ENCODE results near the gene KIF21A. TPM values are rescaled to one million over a fixed set of nuclear protein-coding genes. Genes with fewer than 3 reads are reported as not detected.

The KIF21A gene
- total RNA-seq, 1 experiment from 2014 or later = 29.1 TPM

- TF ChIP-seq POLR2AphosphoS5 (IDR thresholded peaks at IDR 0.05; ENCODE audit: low read depth, low read length) = no peak
- TF ChIP-seq RAD21 (IDR thresholded peaks at IDR 0.05; ENCODE audit: low read depth) = no peak
- TF ChIP-seq CTCF (IDR thresholded peaks at IDR 0.05 in 2 of 3, conservative IDR thresholded peaks at IDR 0.05 in 1 of 3; ENCODE audit: borderline replicate concordance in 1 of 3, insufficient read depth in 1 of 3, low read depth in 2 of 3, low read length in 2 of 3) = no peak
- TF ChIP-seq FOSL1 (IDR thresholded peaks at IDR 0.05; ENCODE audit: low read depth) = no peak
- no peak for TF ChIP-seq JUND (IDR thresholded peaks at IDR 0.05)
- TF ChIP-seq ZFX (IDR thresholded peaks at IDR 0.05) = no peak
- no peak for TF ChIP-seq MAX (IDR thresholded peaks at IDR 0.05)
- no peak for TF ChIP-seq ATF3 (IDR thresholded peaks at IDR 0.05)
- TF ChIP-seq, protein P1, sequence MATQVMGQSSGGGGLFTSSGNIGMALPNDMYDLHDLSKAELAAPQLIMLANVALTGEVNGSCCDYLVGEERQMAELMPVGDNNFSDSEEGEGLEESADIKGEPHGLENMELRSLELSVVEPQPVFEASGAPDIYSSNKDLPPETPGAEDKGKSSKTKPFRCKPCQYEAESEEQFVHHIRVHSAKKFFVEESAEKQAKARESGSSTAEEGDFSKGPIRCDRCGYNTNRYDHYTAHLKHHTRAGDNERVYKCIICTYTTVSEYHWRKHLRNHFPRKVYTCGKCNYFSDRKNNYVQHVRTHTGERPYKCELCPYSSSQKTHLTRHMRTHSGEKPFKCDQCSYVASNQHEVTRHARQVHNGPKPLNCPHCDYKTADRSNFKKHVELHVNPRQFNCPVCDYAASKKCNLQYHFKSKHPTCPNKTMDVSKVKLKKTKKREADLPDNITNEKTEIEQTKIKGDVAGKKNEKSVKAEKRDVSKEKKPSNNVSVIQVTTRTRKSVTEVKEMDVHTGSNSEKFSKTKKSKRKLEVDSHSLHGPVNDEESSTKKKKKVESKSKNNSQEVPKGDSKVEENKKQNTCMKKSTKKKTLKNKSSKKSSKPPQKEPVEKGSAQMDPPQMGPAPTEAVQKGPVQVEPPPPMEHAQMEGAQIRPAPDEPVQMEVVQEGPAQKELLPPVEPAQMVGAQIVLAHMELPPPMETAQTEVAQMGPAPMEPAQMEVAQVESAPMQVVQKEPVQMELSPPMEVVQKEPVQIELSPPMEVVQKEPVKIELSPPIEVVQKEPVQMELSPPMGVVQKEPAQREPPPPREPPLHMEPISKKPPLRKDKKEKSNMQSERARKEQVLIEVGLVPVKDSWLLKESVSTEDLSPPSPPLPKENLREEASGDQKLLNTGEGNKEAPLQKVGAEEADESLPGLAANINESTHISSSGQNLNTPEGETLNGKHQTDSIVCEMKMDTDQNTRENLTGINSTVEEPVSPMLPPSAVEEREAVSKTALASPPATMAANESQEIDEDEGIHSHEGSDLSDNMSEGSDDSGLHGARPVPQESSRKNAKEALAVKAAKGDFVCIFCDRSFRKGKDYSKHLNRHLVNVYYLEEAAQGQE (IDR thresholded peaks at IDR 0.05; ENCODE audit: low read depth) = no peak
- TF ChIP-seq YY1 (IDR thresholded peaks at IDR 0.05; ENCODE audit: extremely low read depth, insufficient replicate concordance, low read depth, low read length) = no peak
- no peak for ATAC-seq
- intact Hi-C loops (cut with micrococcal nuclease) = no loop called here
- Histone ChIP-seq H3K27me3 (ENCODE audit: insufficient read depth, low read length) (no peaks in the 10 kb centered on the region), H3K9me3 (ENCODE audit: control insufficient read depth in 1 of 2, insufficient read depth in 1 of 2, low read depth in 1 of 2, low read length in 2 of 2) (no peaks in the 10 kb centered on the region), H4K20me1 (ENCODE audit: insufficient read depth) (no peaks in the 10 kb centered on the region), H2AFZ (ENCODE audit: low read depth, low read length, poor library complexity, severe bottlenecking) (no peak overlapping the region), H3K4me3 (replicated peaks in 1 of 2; ENCODE audit: low read depth in 1 of 2, low read length in 2 of 2) (no peak overlapping the region), H3K36me3 (ENCODE audit: control insufficient read depth in 1 of 2, insufficient read depth in 2 of 2, low read length in 2 of 2) (no peaks in the 10 kb centered on the region), H3K9ac (ENCODE audit: low read length) (no peak overlapping the region), H3K4me2 (ENCODE audit: low read length) (no peak overlapping the region), H3K4me1 (ENCODE audit: control insufficient read depth in 1 of 2, insufficient read depth in 2 of 2, low read length in 2 of 2) (peaks cover 0 to 8% of the 10 kb centered on the region in 2 experiments; a peak in 1 of 4 replicates), H3K27ac (ENCODE audit: low read depth, low read length) (no peak overlapping the region), H3K9me2 (ENCODE audit: insufficient read depth) (no peaks in the 10 kb centered on the region), H3K79me2 (ENCODE audit: insufficient read depth, low read length) (peaks cover 6% of the 10 kb centered on the region; the same call in 1 of the 2 replicates)
- ChIA-PET CTCF (no interaction called here), RAD21 (ENCODE audit: low non-redundant PET in 1 of 2, low total read pairs in 2 of 2, uncharacterized antibody in 2 of 2, unreplicated experiment in 2 of 2) (no interaction called here), POLR2A (no interaction called here)
- BruUV-seq (replicated peaks) = no TSS peak
- no peak for DNase-seq (ENCODE audit: low read depth, low spot score)
These were observed 38.9 kb downstream of the KIF21A start for GRCh38 chr12:39404000-39404399.

All from HCT116 (cell line).